Activated CD8-positive, alpha-beta memory T cell treated with anti-CD3 and anti-CD28 coated beads, Interleukin-2, amount 10 ng/mL, durations not matched to agents 7 days and 5 days (primary cell): ENCODE results near the gene IPPK. TPM values are rescaled to one million over a fixed set of nuclear protein-coding genes. Genes with fewer than 3 reads are reported as not detected.

Experiments used
- ATAC-seq: fragments of 150-1000 bp; cut with Tn5 transposase; one replicate; pipeline ENCODE4 v1.10.0; 2021; ENCODE audit warnings: moderate library complexity
- CTCF ChIA-PET: fragments of 350-600 bp; sonication (Branson Sonifier 250); formaldehyde crosslinking; loops from one replicate; lab custom pipeline; 2021; ENCODE audit warnings: antibody characterized with exemption; lab: Charles Lee
- DNase-seq: peaks from one replicate; pipeline ENCODE4 v3.0.0-alpha.2; 2020
- H3K27ac Mint-ChIP-seq: one replicate; pipeline ENCODE4 v1.8.0; 2021; ENCODE audit warnings: mild to moderate bottlenecking, mixed read lengths
- H3K27me3 Mint-ChIP-seq: one replicate; pipeline ENCODE4 v1.8.0; 2021; ENCODE audit warnings: mixed read lengths
- H3K36me3 Mint-ChIP-seq: one replicate; pipeline ENCODE4 v1.8.0; 2021; ENCODE audit warnings: mild to moderate bottlenecking, mixed read lengths
- H3K4me1 Mint-ChIP-seq: one replicate; pipeline ENCODE4 v1.8.0; 2021; ENCODE audit warnings: mixed read lengths
- H3K4me3 Mint-ChIP-seq: one replicate; pipeline ENCODE4 v1.8.0; 2021; ENCODE audit warnings: mild to moderate bottlenecking, moderate library complexity, mixed read lengths
- H3K9me3 Mint-ChIP-seq: one replicate; pipeline ENCODE4 v1.8.0; 2022; ENCODE audit warnings: low read depth, mixed read lengths
- total RNA-seq, 2 experiments: library from RNA; stranded (reverse); gene quantifications; one replicate each; pipeline ENCODE4 v1.2.3, GENCODE V29; 2021

IPPK gene
- total RNA-seq, 2 experiments from 2014 or later = 11.4 to 15.1 TPM

DNA sequence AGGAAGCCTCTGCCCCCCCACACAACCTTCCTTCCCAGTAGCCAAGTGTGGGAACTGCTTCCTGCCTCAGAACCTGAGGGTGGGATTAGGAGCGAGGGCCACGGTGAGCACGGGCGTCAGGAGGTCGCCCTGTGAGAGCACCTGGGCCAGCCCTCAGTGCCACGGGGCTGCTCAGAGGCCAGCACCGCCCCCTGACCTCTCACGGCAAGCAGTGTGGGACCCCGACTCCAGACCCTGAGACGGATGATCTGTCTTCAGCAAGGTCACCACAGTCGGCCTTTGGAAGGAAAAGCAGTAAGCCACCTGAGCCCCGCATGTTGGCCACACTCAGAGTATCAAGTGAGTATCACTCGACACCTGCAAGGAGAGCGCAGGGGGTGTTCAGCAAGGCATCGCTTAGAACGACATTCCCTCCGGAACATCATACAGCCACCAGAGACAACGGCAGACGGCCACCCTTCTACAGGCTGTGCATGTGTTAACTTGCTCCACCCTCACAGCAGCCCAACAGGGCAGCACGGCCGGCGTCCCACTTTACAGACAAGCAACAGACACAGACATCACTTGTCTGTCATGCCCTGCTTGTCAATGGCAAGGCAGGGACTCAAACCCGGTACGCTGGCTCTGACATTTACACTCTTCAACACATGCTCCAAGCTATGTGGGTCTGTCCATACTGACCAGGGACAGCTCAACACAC is 50.2 kb downstream of the IPPK start:
- peak; percentile 16 for ATAC-seq
- peaks cover 18% of the 10 kb centered on the region for H3K36me3 Mint-ChIP-seq
- CTCF ChIA-PET = no interaction called here

GRCh38 chr9:92618633-92619225 is 51.2 kb downstream of the IPPK start:
- ATAC-seq (no peak), DNase-seq (peak; percentile 30)
- no peaks in the 10 kb centered on the region for H3K9me3 Mint-ChIP-seq
- peaks cover 22% of the 10 kb centered on the region for H3K36me3 Mint-ChIP-seq
- CTCF ChIA-PET = no interaction called here
- H3K4me1 Mint-ChIP-seq = no peaks in the 10 kb centered on the region
- no peak overlapping the region for H3K27ac Mint-ChIP-seq
- H3K4me3 Mint-ChIP-seq = no peak overlapping the region
- no peaks in the 10 kb centered on the region for H3K27me3 Mint-ChIP-seq

More for the DNA sequence above, 50.2 kb downstream of the IPPK start:
- Mint-ChIP-seq H3K4me1 (no peaks in the 10 kb centered on the region), H3K27ac (no peak overlapping the region), H3K9me3 (no peaks in the 10 kb centered on the region), H3K27me3 (no peaks in the 10 kb centered on the region), H3K4me3 (no peak overlapping the region)
- peak; percentile 34 for DNase-seq

DNA sequence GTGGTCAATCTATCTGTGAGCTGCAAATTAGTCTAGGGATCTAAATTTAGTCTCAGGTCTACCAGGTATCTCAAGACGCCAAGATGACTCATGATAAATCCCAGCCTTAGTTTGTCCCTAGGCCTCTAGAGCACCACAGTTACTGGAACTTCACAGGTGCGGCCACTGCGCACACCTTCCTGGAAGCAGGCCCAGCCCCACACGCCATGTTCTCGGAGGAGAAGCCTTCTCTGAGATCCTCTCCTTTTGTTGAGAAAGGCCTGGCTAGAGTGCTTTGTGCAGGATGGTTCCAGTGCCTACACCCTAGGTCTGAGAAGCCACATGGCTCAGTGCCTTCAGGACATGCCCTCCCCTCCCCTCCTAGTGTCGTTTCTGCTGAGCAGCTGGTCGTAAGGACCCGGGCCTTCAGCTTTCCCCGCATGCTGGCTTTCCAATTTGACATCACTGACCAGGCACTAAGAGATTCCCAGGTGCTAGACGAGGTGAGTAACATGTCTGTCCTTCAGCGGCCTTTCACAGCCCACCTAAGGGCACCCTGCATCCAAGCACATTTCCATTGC is 51.9 kb downstream of the IPPK start:
- Mint-ChIP-seq H3K4me3 (no peak overlapping the region), H3K4me1 (no peaks in the 10 kb centered on the region), H3K9me3 (no peaks in the 10 kb centered on the region), H3K36me3 (peaks cover 19% of the 10 kb centered on the region), H3K27me3 (no peaks in the 10 kb centered on the region), H3K27ac (no peak overlapping the region)
- DNase-seq = peak; percentile 32
- CTCF ChIA-PET = no interaction called here
- ATAC-seq = no peak

DNA sequence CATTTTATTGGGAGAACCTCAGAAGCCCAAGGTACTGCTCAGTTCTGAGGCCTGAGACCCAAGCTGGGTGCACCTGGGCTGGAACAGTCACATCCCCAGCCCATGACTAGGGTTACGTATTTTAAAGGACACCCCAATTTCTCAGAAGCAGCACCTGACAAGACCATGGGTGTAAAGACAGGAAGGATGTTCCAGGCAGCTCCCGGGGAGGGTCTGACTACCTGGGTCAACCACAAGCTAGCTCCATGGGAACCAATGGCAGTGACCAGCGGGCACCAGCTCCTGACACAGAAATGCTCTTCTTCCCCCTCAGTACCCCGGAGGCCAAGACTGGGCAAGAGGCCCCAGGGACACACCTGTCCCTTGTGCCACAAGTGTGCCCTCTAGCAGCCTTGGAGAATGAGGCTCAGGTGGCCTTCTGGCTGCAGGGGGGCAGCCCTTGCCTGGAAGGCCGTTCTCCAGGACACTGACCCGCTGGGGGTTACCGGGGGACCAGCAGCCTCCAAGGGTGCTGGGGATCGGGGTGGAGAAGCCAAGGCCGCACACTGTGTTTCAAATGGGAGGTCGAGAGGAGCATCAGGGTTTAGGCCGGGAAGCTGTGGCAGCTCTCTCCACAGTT is 52.6 kb downstream of the IPPK start:
- DNase-seq (peak; percentile 18), ATAC-seq (no peak)
- Mint-ChIP-seq H3K9me3 (no peaks in the 10 kb centered on the region), H3K4me3 (no peak overlapping the region), H3K36me3 (peaks cover 20% of the 10 kb centered on the region), H3K4me1 (no peaks in the 10 kb centered on the region), H3K27ac (no peak overlapping the region), H3K27me3 (no peaks in the 10 kb centered on the region)
- CTCF ChIA-PET = no interaction called here

DNA sequence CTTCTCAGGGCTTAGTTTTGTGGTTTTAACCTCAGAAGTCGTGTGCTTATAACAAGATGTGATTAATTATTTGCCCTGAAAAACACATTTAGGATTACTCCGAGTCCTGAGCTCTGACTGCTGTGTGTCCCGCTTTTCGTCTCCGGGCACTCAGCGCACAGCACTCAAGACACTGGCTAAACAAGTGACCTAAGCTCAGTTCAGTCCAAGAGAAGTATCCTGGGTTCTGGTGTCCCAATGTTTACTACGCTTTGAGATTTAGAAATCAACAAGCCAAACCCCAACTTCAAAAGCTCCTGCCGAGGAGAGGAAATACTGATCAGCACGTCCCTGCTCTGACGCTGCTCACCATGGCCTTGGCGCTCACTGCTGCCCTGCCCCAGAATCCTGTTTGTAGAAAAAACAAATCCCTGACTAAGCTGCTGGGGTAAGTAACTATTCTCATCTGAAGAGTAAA is 53.2 kb downstream of the IPPK start:
- no peak for ATAC-seq
- peaks cover 23% of the 10 kb centered on the region for H3K36me3 Mint-ChIP-seq
- H3K27me3 Mint-ChIP-seq = no peaks in the 10 kb centered on the region

GRCh38 chr9:92616199-92616641 is 53.7 kb downstream of the IPPK start:
- no peaks in the 10 kb centered on the region for H3K4me1 Mint-ChIP-seq
- no peaks in the 10 kb centered on the region for H3K9me3 Mint-ChIP-seq
- peaks cover 26% of the 10 kb centered on the region for H3K36me3 Mint-ChIP-seq
- no peak overlapping the region for H3K4me3 Mint-ChIP-seq
- ATAC-seq (no peak), DNase-seq (no peak)
- no peaks in the 10 kb centered on the region for H3K27me3 Mint-ChIP-seq
- no peak overlapping the region for H3K27ac Mint-ChIP-seq
- CTCF ChIA-PET = no interaction called here

More for the DNA sequence above, 53.2 kb downstream of the IPPK start:
- no peak for DNase-seq
- H3K27ac Mint-ChIP-seq = no peak overlapping the region
- CTCF ChIA-PET = no interaction called here
- no peaks in the 10 kb centered on the region for H3K9me3 Mint-ChIP-seq
- no peaks in the 10 kb centered on the region for H3K4me1 Mint-ChIP-seq
- H3K4me3 Mint-ChIP-seq = no peak overlapping the region

DNA sequence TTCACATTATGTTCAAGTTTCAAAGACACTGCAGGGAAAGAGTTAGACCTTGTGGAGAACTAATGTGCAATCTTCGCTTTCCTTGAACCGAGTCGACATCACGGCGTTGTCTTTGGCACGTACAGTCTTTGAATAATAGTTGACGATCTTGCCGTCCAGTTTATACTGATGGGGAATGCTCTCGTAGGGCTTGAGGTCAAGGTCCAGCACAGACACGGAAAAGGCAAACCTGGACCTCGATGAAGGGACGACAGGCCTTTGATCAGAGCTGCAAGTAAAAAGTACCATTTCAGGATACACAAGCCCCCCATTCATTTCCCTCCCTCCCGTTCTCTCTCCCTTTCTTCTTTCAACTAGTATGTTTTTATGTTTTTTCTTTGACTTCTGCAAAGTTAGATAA is 54.1 kb downstream of the IPPK start:
- H3K4me3 Mint-ChIP-seq = no peak overlapping the region
- CTCF ChIA-PET = no interaction called here
- H3K36me3 Mint-ChIP-seq = peaks cover 26% of the 10 kb centered on the region
- DNase-seq (no peak), ATAC-seq (no peak)
- H3K27ac Mint-ChIP-seq = no peak overlapping the region
- H3K4me1 Mint-ChIP-seq = no peaks in the 10 kb centered on the region
- no peaks in the 10 kb centered on the region for H3K9me3 Mint-ChIP-seq
- H3K27me3 Mint-ChIP-seq = no peaks in the 10 kb centered on the region

GRCh38 chr9:92614763-92615461 is 55.0 kb downstream of the IPPK start:
- Mint-ChIP-seq H3K4me1 (no peaks in the 10 kb centered on the region), H3K27me3 (no peaks in the 10 kb centered on the region), H3K36me3 (peaks cover 26% of the 10 kb centered on the region), H3K4me3 (no peak overlapping the region), H3K9me3 (no peaks in the 10 kb centered on the region), H3K27ac (no peak overlapping the region)
- no peak for DNase-seq
- ATAC-seq = no peak
- CTCF ChIA-PET = no interaction called here

GRCh38 chr9:92614123-92614510 is 55.8 kb downstream of the IPPK start:
- ATAC-seq (no peak), DNase-seq (no peak)
- Mint-ChIP-seq H3K27me3 (no peaks in the 10 kb centered on the region), H3K9me3 (no peaks in the 10 kb centered on the region), H3K36me3 (peaks cover 24% of the 10 kb centered on the region), H3K27ac (no peak overlapping the region), H3K4me3 (no peak overlapping the region), H3K4me1 (no peaks in the 10 kb centered on the region)
- CTCF ChIA-PET = no interaction called here

- peaks cover 19% of the 10 kb centered on the region for H3K36me3 Mint-ChIP-seq
- DNase-seq = no peak
- H3K4me3 Mint-ChIP-seq = no peak overlapping the region
- H3K27me3 Mint-ChIP-seq = no peaks in the 10 kb centered on the region
- H3K4me1 Mint-ChIP-seq = no peaks in the 10 kb centered on the region
- H3K27ac Mint-ChIP-seq = no peak overlapping the region
- H3K9me3 Mint-ChIP-seq = no peaks in the 10 kb centered on the region
- CTCF ChIA-PET = no interaction called here
- ATAC-seq = no peak
These were observed 56.4 kb downstream of the IPPK start for GRCh38 chr9:92613268-92614122.

- Mint-ChIP-seq H3K27ac (no peak overlapping the region), H3K36me3 (peaks cover 19% of the 10 kb centered on the region), H3K4me1 (no peaks in the 10 kb centered on the region), H3K9me3 (no peaks in the 10 kb centered on the region), H3K27me3 (no peaks in the 10 kb centered on the region), H3K4me3 (no peak overlapping the region)
- CTCF ChIA-PET = no interaction called here
- ATAC-seq (no peak), DNase-seq (no peak)
These were observed 57.1 kb downstream of the IPPK start for GRCh38 chr9:92612816-92613215.

- ATAC-seq (no peak), DNase-seq (no peak)
- no peak overlapping the region for H3K4me3 Mint-ChIP-seq
- peaks cover 19% of the 10 kb centered on the region for H3K36me3 Mint-ChIP-seq
- no peaks in the 10 kb centered on the region for H3K9me3 Mint-ChIP-seq
- H3K27me3 Mint-ChIP-seq = no peaks in the 10 kb centered on the region
- H3K4me1 Mint-ChIP-seq = no peaks in the 10 kb centered on the region
- CTCF ChIA-PET = interaction anchor here (0.6 kb wide), 1 partner anchor 1578 kb away, joined by 3 read pairs; no protein-coding TSS in a partner anchor
- no peak overlapping the region for H3K27ac Mint-ChIP-seq
These were observed 57.6 kb downstream of the IPPK start for GRCh38 chr9:92612292-92612691.
